GM19238 (cell line): Measurements from ENCODE around the gene CELF5.

Source experiments
- DNase-seq: peaks from one replicate; pipeline ENCODE4 v3.0.0; 2011; ENCODE audit warnings: low spot score; ENCODE audit not compliant: insufficient read length

Gene CELF5

DNA sequence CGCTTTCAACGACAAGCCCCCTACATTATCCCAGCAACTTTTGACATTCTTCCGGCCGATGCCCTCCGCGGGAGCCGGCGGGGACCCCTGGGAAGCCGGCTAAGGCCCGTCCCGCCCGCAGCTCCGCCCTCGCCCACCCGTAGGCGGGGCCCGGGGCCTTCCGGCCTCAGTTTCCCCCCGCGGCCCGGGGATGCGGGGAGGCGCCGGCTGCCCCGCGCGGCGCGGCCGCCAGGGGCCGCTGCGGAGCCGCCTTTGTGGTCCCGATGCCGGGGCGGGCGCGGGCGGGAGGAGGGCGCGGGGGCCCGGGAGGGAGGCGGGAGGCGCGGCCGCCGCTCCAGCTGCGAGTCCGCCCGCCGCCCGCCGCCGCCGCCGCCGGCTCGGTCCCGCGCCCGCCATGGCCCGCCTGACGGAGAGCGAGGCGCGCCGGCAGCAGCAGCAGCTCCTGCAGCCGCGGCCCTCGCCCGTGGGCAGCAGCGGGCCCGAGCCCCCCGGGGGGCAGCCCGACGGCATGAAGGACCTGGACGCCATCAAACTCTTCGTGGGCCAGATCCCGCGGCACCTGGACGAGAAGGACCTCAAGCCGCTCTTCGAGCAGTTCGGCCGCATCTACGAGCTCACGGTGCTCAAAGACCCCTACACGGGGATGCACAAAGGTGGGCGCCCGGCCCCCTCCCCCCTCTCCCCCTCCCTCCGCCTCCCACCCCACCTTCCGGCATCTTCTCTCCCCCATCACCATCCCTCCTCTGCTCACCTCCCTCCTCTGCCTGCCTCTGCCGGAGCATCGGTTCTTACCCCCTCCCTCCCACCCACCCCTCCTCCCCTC lies at the start of gene CELF5:
CELF5 (plus strand) TSS at position 316 of the 823 bp plus-strand sequence; CDS start at position 395, 79 bp downstream.
- DNase-seq: peak; percentile 75

DNA sequence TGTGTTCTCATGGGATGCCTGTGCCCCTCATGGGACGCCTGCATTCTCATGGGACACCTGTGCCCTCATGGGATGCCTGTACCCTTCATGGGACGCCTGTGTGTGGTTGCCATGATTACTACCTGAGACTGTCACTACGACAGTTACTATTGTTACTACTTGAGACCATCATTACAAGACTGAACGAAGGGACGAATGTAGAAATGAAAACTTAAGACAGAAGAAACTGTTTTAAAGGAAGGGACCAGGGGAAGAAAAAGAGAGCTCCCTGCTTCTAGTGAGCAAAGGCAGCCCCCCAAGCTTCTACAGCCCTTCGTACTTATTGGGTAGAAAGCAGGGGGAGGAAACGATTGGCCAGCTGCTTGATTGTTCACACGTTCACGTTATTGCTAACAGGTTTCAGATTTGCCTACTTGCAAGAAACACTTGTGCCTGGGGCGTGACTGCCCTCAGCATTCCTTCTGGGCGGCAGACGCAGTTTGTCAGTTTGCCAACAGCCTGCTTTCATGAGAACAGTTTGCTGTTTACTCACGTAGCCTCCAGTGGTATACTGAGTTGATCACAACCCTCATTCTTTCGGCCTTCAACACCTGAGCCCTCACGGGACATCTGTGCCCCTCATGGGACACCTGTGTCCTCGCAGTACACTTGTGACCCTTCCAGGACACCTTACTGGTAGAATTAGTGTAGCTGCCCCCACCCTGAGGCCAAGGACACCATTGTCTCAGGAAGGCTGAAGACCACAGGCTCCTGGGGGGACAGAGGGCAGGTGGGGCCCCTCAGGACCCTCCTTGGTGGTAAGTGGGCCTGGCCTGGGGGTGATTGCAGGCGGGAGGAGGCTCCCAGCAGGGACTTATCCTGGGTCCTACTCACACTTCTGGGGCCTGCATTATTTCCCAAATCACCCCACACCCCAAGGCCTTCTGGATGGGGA lies 48.4 kb upstream of the CELF5 start:
- DNase-seq: no peak

DNA sequence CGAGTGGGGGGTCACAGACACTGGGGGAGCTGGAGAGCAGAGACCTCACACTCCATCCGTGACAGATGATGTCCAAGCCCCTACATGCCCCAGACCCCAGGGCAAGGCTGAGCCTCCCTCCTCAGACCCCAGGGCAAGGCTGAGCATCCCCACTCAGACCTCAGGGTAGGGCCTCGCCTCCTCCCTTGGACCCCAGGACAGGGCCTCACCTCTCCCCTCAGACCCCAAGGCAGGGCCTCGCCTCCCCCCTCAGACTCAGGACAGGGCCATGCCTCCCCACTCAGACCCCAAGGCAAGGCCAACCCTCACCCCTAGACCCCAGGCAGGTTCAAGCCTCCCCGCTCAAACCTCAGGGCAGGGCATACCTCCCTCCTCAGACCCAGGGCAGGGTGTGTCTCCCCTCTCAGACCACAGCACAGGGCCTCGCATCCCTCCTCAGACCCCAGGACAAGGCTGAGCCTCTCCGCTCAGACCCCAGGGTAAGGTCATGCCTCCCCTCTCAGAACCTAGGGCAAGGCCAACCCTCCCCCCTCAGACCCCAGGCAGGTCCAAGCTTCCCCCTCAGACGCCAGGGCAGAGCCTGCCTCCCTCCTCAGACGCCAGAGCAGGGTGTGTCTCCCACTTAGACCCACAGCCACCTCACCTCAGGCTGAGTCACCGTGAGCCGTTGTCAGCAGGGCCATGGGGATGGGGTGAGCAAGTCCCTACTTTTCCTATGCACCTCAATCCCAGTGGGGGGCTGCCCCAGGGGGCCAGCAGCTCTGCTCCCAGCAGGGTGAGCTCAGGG lies 47.6 kb upstream of the CELF5 start:
- no peak for DNase-seq

DNA sequence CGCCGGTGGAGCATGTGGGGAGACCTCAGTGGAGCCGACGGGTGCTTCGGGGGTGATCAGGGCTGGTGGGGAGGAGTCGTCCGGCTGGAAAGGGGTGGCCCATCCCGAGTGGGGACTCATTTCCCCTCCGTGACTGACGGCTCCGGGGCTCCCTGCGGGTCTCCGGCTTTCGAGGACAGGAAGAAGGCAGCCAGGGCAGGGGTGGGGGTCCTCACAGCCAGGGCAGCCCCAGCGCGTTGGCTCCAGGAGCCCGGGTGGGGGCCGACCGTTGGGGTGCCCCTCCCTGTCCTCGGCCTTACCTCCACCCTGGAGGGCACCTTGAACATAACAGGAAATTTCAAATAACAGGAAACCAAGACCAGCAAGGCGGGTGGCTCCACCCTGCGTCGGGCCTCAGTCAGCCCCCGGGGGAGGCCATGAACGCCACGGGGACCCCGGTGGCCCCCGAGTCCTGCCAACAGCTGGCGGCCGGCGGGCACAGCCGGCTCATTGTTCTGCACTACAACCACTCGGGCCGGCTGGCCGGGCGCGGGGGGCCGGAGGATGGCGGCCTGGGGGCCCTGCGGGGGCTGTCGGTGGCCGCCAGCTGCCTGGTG lies 46.0 kb upstream of the CELF5 start, which contains the start of gene S1PR4:
S1PR4 (plus strand) TSS at position 393 of the 596 bp plus-strand sequence; CDS start at position 417, 24 bp downstream.
- peak; percentile 73 for DNase-seq

DNA sequence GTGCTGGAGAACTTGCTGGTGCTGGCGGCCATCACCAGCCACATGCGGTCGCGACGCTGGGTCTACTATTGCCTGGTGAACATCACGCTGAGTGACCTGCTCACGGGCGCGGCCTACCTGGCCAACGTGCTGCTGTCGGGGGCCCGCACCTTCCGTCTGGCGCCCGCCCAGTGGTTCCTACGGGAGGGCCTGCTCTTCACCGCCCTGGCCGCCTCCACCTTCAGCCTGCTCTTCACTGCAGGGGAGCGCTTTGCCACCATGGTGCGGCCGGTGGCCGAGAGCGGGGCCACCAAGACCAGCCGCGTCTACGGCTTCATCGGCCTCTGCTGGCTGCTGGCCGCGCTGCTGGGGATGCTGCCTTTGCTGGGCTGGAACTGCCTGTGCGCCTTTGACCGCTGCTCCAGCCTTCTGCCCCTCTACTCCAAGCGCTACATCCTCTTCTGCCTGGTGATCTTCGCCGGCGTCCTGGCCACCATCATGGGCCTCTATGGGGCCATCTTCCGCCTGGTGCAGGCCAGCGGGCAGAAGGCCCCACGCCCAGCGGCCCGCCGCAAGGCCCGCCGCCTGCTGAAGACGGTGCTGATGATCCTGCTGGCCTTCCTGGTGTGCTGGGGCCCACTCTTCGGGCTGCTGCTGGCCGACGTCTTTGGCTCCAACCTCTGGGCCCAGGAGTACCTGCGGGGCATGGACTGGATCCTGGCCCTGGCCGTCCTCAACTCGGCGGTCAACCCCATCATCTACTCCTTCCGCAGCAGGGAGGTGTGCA lies 45.3 kb upstream of the CELF5 start:
- no peak for DNase-seq

DNA sequence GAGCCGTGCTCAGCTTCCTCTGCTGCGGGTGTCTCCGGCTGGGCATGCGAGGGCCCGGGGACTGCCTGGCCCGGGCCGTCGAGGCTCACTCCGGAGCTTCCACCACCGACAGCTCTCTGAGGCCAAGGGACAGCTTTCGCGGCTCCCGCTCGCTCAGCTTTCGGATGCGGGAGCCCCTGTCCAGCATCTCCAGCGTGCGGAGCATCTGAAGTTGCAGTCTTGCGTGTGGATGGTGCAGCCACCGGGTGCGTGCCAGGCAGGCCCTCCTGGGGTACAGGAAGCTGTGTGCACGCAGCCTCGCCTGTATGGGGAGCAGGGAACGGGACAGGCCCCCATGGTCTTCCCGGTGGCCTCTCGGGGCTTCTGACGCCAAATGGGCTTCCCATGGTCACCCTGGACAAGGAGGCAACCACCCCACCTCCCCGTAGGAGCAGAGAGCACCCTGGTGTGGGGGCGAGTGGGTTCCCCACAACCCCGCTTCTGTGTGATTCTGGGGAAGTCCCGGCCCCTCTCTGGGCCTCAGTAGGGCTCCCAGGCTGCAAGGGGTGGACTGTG lies 44.6 kb upstream of the CELF5 start:
- DNase-seq: no peak

DNA sequence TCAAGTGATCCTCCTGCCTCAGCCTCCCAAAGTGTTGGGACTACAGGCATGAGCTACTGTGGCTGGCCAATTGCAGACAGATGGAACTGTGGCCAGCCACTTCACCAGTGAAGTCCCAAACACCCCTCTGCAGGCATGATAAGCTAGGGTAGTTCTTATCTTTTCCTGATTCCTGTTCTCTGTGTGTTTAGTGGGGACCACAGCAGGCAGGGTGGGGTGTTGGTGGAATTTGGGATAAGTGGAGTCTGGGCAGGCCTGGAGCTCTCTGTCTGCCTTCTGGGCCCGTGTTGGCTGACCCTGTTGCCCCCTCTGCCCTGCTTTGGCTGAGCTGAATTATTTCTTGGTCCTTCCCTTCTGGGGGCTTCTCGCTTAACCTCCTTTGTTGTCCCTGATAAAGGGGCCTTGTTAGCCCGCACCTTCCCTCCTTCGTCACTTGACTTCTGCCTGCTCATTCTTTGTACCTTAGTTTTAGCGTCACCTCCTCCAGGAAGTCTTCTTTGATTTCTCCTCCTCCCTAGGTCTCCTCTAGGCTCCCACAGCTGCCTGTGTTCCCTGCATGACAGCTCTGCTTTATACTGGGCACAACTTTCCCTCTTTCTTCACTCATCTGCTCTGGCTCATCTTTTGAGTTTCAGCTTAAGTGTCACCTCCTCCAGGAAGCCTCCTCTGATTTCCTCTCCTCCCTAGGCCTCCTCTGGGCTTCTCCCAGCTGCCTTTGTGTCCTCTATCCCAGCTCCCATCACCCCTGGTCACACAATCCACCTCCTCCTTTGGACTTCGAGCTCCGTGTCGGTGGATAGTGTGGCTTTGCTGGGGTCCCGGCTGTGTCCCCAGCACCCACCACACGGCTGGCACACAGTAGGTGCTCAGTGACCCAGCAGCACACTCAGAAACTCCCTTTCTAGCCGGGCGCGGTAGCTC lies 40.5 kb upstream of the CELF5 start:
- no peak for DNase-seq

DNA sequence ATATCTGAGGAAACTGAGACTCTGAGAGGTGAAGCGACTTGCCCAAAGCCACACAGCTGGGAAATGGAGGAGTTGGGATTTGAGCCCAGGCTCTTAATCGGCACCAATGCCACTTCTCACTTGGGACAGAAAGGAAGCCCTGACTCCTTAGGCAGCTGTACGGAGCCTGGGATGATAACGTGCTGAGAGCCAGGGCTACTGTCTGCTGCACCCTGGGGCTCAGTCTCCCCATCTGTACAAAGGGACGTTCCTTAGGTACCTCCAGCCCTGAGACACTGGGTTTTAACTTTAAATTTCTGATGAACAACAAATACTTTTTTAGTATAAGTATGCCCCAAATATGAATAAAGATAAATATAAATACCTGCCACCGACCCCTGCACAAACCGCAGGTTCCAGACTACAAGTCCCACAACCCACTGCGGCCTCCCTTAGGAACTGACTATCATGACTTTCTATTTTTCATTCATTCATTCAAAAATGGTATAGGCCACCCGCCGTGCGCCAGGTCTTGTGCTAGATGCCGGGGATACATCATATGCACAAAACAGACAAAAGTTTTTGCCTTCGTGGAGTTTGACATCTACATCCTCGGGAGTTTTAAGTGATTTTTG lies 39.5 kb upstream of the CELF5 start:
- no peak for DNase-seq

DNA sequence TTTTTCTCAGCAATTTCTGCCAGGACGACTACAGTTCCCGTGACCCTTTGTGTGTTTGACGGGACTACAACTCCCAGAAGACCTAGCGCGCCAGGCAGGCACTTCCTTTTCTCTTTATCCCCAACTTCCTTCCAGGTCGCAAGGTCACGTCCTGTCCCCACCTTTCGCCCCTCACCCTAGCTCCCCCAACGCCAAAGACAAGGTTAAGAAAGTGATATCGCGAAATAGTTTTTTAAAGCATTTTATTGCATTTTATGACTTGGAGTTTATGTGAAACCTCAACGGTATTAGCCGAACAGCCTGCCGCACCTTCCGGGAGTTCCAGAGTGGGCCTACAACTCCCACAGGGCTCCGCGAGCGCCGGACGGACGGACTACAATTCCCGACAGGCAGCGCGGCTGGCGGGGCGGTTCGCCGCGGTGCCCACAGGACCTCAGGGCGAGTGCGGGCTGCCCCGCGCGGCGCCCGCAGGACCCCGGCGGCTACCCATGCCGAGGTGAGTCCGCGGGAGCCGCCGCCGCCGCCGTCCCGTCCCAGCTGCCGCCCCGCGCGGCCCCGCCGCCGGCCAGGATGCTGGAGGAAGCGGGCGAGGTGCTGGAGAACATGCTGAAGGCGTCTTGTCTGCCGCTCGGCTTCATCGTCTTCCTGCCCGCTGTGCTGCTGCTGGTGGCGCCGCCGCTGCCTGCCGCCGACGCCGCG lies 38.9 kb upstream of the CELF5 start, which contains the start of gene NCLN:
NCLN (plus strand) TSS at position 470 of the 699 bp plus-strand sequence; CDS start at position 571, 101 bp downstream.
- peak; percentile 84 for DNase-seq

DNA sequence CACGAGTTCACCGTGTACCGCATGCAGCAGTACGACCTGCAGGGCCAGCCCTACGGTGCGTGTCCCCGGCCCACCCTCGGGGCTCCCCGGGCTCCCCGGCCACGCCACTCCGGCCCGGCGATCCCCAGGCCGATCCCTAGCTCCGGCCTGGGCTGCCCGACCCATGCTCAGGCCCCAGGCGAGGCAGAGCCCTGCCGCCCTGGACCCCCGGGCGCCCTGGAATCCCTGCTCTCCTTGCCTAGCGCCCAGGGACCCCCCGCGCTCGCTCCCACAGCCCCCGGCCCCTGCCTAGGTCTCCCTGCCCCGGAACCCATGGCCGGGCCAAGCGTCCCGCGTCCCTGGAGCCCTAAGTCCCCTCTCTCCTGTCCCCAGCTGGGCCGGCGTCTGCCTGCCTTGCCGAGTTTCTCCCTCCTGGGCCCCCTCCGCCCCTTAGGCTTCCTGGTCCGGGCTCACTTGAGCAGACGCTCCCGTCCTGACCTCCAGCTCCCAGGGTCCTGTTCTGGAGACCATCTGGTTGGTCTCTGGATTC lies 38.2 kb upstream of the CELF5 start:
- DNase-seq: no peak

DNA sequence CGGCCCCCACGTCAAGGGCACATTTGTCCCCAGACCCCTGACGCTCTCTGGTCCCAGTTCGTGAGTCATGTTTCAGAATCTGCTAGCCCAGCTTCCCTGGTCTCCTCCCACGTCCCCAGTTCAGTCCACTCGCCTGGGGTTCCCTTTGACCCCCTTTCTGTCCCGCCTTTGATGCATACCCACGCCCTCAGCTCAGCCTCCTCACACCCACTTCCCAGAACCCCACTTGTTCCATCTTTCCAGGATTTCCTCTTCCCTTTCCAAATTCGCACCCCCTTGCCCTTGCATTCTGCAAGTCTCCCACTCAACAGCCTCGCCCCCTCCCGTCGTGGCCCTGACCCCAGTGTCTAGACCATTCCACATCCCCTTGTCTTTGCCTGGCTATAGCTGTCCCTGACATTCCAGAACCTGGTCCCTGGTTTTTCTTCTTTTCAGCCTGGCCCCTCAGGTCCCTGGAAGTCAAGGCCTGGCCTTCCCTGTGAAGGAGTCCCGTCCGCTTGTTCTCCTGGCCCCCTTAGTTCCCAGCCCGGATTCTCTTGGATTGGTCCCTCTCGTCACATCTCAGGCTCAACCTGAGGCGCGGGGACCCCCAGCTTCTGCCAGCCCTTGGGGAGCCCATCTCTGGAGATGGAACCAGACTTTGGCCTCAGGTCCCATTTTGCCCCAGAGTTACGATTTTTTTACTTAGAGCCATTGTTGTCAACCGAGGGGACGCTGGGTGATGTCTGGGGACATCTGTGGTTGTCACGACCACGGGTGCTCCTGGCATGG lies 37.4 kb upstream of the CELF5 start:
- no peak for DNase-seq

DNA sequence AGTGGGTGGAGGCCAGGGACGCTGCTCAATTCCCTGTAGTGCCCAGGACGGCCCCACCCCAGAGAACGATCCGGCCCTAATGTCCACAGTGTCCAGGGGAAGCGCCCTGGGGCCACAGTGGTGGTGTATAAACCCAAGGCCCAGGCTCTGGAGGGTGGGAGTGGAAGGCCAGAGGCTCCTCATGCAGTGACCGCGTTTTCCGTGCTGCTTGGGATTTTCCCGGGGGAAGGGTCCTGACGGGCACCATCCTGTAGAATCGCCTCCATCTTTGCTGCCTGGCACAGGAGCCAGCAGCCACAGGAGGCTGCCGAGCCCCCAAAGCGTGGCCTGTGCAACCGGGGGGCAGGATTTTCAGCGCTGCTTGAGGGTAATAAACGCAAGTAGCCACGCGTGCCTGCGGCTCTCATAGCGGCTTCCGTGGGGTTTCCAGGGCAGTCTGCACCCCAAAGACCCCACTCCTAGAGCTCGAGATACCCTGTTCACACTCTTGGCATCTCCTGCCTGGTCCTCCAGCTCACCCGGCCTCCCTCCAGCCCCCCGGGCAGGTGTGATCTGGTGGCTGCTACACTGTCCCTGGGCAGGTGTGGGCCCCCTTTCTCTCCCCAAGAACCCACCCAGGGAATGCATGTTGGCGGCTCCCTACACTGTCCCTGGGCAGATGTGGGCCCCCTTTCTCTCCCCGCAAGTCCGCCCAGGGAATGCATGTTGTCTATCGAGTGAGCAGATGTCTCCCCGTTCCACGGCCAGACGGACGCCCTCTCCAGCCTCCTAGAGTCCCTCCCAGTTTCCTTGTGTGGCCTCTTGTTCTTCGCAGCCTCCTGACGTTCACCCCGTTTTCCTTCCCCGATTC lies 36.6 kb upstream of the CELF5 start:
- no peak for DNase-seq

DNA sequence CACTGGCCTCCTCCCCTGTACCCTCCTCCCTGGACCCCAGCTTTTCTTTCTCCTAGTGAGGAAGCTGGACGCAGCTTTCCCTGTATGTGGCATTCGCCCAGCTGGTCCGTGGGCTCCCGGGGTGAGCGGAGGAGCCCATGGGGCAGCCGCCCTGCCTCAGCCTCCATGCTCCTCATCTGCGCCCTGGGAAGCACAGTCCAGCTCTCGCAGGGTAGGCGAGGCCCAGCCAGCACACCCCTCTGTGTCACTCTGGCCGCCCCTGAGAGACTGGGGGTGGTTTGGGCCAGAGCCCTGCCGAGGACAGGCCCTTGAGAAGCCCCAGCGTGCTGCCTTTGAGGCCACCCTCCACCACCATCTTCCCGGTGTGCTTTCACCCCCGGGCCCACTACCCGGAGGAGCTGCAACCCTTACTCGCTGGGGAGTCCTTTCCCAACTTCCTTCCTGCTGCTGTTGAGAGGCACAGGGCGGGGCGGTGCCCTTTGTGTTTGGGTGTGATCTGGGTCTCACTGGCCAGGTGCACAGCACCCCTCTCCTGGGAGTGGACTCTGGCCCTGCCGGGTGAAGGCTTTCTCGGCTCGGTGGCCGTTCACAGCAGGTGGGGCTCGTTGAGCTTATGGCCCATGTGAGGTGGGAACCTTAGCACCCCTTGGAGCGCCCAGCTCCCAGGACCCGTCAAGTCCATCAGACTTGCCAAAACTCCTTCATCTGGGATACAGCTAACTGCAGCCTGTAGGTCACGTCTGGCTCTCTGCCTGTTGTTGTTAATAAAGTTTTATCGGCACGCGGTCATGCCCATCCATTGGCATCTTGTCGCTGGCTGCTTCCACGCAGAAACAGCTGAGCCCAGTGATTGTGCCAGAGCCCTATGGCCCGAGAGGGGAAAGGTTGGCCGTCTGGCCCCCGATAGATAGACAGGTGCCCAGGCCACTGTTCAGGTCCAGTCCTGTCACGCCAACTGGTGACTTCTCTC lies 35.5 kb upstream of the CELF5 start:
- no peak for DNase-seq

DNA sequence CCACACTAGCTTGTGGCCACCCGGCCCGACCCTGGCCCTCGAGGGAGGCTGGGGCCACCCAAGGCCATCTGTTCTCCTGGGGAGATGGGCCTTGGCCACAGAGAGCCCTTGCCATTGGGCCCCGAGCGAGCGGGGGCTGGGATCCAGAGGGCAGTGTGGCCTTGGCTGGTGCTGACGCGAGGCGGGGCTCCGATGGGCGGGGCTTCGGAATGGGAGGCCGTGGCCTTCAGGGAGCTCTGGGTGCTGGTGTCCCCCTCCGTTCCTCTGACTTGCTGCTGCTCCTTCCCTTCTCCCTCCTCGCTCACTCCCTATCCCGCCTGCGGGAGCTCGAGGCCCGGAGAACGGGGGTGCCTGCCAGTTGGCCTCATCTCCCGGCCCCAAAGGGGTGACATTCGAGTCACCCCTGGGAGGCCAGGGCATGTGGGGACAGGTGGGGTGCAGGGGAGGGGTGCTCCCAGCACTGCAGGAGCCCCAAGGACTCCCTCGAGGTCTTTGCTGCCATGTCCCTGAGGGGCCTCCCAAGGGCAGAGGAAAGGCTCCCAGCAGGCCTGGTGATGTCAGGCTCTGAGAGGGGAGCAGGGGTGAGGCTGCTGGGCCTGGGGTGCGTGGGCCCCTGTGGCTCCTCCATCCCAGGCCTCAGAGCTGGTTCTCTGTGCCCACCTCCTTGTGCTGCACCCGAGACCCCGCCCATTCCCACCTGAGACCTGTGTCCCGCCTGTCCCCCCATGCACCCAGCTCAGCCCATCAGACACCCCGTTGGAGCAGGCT lies 34.6 kb upstream of the CELF5 start:
- no peak for DNase-seq
